Measurements from ENCODE around the gene PNPLA2. TPM values are rescaled to one million over a fixed set of nuclear protein-coding genes. Genes with fewer than 3 reads are reported as not detected.
A peak's percentile ranks its signal among the peaks of the same experiment; 100 is the strongest.

The PNPLA2 gene
- polyA plus RNA-seq, 6 donors from 2014 or later = 13.0 to 49.9 (median 26.9) TPM

- Mint-ChIP-seq H3K36me3 (no peaks in the 10 kb centered on the region), H3K27me3 (peaks cover 0 to 7% (median 5%) of the 10 kb centered on the region in 3 donors), H3K9me3 (no peaks in the 10 kb centered on the region), H3K4me1 (peaks cover 10 to 21% (median 19%) of the 10 kb centered on the region in 3 donors), H3K27ac (no peak overlapping the region), H3K4me3 (no peak overlapping the region)
- ATAC-seq (ENCODE audit: low read depth in 2 of 2) (no peak), DNase-seq (no peak)
Measured at GRCh38 chr11:837990-838307, 19.2 kb downstream of the PNPLA2 start.

- no peaks in the 10 kb centered on the region for H3K36me3 Mint-ChIP-seq
- H3K27me3 Mint-ChIP-seq = peaks cover 3 to 12% (median 5%) of the 10 kb centered on the region in 3 donors
- H3K4me1 Mint-ChIP-seq = peaks cover 15 to 24% (median 24%) of the 10 kb centered on the region in 3 donors
- peak overlapping the region in 1 of 8 donors; percentile 38 for H3K4me3 Mint-ChIP-seq
- no peaks in the 10 kb centered on the region for H3K9me3 Mint-ChIP-seq
- peak overlapping the region in 1 of 6 donors; percentile 68 for H3K27ac Mint-ChIP-seq
- ATAC-seq (ENCODE audit: low read depth in 2 of 2) = no peak
- no peak for DNase-seq
Measured at GRCh38 chr11:838441-839279, 19.9 kb downstream of the PNPLA2 start.

GRCh38 chr11:839280-839623, 20.5 kb downstream of the PNPLA2 start:
- Mint-ChIP-seq H3K9me3 (no peaks in the 10 kb centered on the region), H3K4me1 (peaks cover 21 to 25% (median 21%) of the 10 kb centered on the region in 3 donors), H3K27me3 (peaks cover 0 to 10% (median 6%) of the 10 kb centered on the region in 3 donors), H3K27ac (peak overlapping the region in 1 of 6 donors; percentile 68), H3K4me3 (peak overlapping the region in 2 of 8 donors; percentile 49 to 87), H3K36me3 (no peaks in the 10 kb centered on the region)
- DNase-seq = no peak
- no peak for ATAC-seq (ENCODE audit: low read depth in 2 of 2)

- peak overlapping the region in 1 of 6 donors; percentile 28 for H3K27ac Mint-ChIP-seq
- H3K9me3 Mint-ChIP-seq = no peaks in the 10 kb centered on the region
- peaks cover 21 to 29% (median 27%) of the 10 kb centered on the region in 3 donors for H3K4me1 Mint-ChIP-seq
- ATAC-seq (ENCODE audit: low read depth in 2 of 2) (no peak), DNase-seq (no peak)
- peaks cover 0 to 13% (median 6%) of the 10 kb centered on the region in 3 donors for H3K27me3 Mint-ChIP-seq
- peak overlapping the region in 7 of 8 donors; percentile 77 to 92 (median 84) for H3K4me3 Mint-ChIP-seq
- H3K36me3 Mint-ChIP-seq = no peaks in the 10 kb centered on the region
Measured at GRCh38 chr11:839875-840617, 21.3 kb downstream of the PNPLA2 start.

- H3K36me3 Mint-ChIP-seq = no peaks in the 10 kb centered on the region
- peak overlapping the region; percentile 82 to 94 (median 85) for H3K4me3 Mint-ChIP-seq
- H3K27me3 Mint-ChIP-seq = peaks cover 0 to 25% (median 6%) of the 10 kb centered on the region in 3 donors
- peak overlapping the region in 3 of 6 donors; percentile 62 to 73 (median 73) for H3K27ac Mint-ChIP-seq
- no peaks in the 10 kb centered on the region for H3K9me3 Mint-ChIP-seq
- peaks cover 21 to 30% (median 26%) of the 10 kb centered on the region in 3 donors for H3K4me1 Mint-ChIP-seq
- DNase-seq = no peak
- peak; percentile 47 to 53 for ATAC-seq (ENCODE audit: low read depth in 2 of 2)
Measured at GRCh38 chr11:841981-842369, 23.3 kb downstream of the PNPLA2 start.

- peaks cover 0 to 25% (median 6%) of the 10 kb centered on the region in 3 donors for H3K27me3 Mint-ChIP-seq
- ATAC-seq (ENCODE audit: low read depth in 2 of 2) = peak; percentile 83 to 85
- peaks cover 21 to 30% (median 26%) of the 10 kb centered on the region in 3 donors for H3K4me1 Mint-ChIP-seq
- peak; percentile 89 for DNase-seq
- H3K4me3 Mint-ChIP-seq = peak within 1 kb of the TSS; percentile 82 to 94 (median 86)
- H3K36me3 Mint-ChIP-seq = no peaks in the 10 kb centered on the region
- peak within 1 kb of the TSS in 4 of 6 donors; percentile 33 to 86 (median 73) for H3K27ac Mint-ChIP-seq
- no peaks in the 10 kb centered on the region for H3K9me3 Mint-ChIP-seq
Measured at GRCh38 chr11:842370-843002, 23.8 kb downstream of the PNPLA2 start, which contains the start of the genes POLR2L and TSPAN4. POLR2L (minus strand) TSS chr11:842529; CDS start chr11:842508, 21 bp downstream. TSPAN4 (plus strand) TSS chr11:842852; CDS start chr11:850305, 7,453 bp downstream.

- H3K27me3 Mint-ChIP-seq = peaks cover 0 to 27% (median 6%) of the 10 kb centered on the region in 3 donors
- no peaks in the 10 kb centered on the region for H3K36me3 Mint-ChIP-seq
- H3K9me3 Mint-ChIP-seq = no peaks in the 10 kb centered on the region
- DNase-seq (no peak), ATAC-seq (ENCODE audit: low read depth in 2 of 2) (peak in 1 of 2 donors; percentile 4)
- H3K4me3 Mint-ChIP-seq = peak overlapping the region; percentile 68 to 92 (median 84)
- peaks cover 21 to 30% (median 26%) of the 10 kb centered on the region in 3 donors for H3K4me1 Mint-ChIP-seq
- H3K27ac Mint-ChIP-seq = peak overlapping the region in 2 of 6 donors; percentile 73 to 86
Measured at GRCh38 chr11:843086-843734, 24.5 kb downstream of the PNPLA2 start.

GRCh38 chr11:843818-844692, 25.3 kb downstream of the PNPLA2 start:
- no peaks in the 10 kb centered on the region for H3K9me3 Mint-ChIP-seq
- no peak for ATAC-seq (ENCODE audit: low read depth in 2 of 2)
- H3K4me1 Mint-ChIP-seq = peaks cover 21 to 36% (median 26%) of the 10 kb centered on the region in 3 donors
- no peaks in the 10 kb centered on the region for H3K36me3 Mint-ChIP-seq
- peak overlapping the region; percentile 68 to 92 (median 82) for H3K4me3 Mint-ChIP-seq
- peak overlapping the region in 2 of 6 donors; percentile 28 to 86 for H3K27ac Mint-ChIP-seq
- peaks cover 0 to 32% (median 6%) of the 10 kb centered on the region in 3 donors for H3K27me3 Mint-ChIP-seq
- DNase-seq = no peak

- no peak for DNase-seq
- no peak overlapping the region for H3K27ac Mint-ChIP-seq
- H3K27me3 Mint-ChIP-seq = peaks cover 0 to 36% (median 6%) of the 10 kb centered on the region in 3 donors
Measured at GRCh38 chr11:844693-845644, 26.3 kb downstream of the PNPLA2 start.

GRCh38 chr11:845872-846495, 27.3 kb downstream of the PNPLA2 start:
- Mint-ChIP-seq H3K36me3 (no peaks in the 10 kb centered on the region), H3K4me3 (peak overlapping the region in 2 of 8 donors; percentile 36 to 81), H3K9me3 (no peaks in the 10 kb centered on the region), H3K4me1 (peaks cover 14 to 28% (median 15%) of the 10 kb centered on the region in 3 donors), H3K27me3 (peaks cover 0 to 36% (median 6%) of the 10 kb centered on the region in 3 donors), H3K27ac (no peak overlapping the region)
- ATAC-seq (ENCODE audit: low read depth in 2 of 2) = no peak
- DNase-seq = no peak

More at GRCh38 chr11:844693-845644, 26.3 kb downstream of the PNPLA2 start:
- Mint-ChIP-seq H3K36me3 (no peaks in the 10 kb centered on the region), H3K4me1 (peaks cover 21 to 36% (median 23%) of the 10 kb centered on the region in 3 donors), H3K4me3 (peak overlapping the region in 6 of 8 donors; percentile 19 to 82 (median 61)), H3K9me3 (no peaks in the 10 kb centered on the region)
- ATAC-seq (ENCODE audit: low read depth in 2 of 2) = no peak
